H1 (cell line): ENCODE data around the gene SMAP2.

Experiments
- BRCA1 ChIP-seq: IDR thresholded peaks from 2 replicates; pipeline ENCODE4 v1.6.1; 2012; ENCODE audit warnings: low read depth, low read length, improper control_type of control experiment
- CTCF ChIP-seq, 3 experiments: IDR thresholded peaks; 1 replicate in 2 of 3; 2 replicates in 1 of 3; pipeline versions ENCODE4 v1.5.1 to v1.6.1; 2011; ENCODE audit warnings: low read length in 3 of 3, mild to moderate bottlenecking in 3 of 3, inconsistent platforms in 2 of 3, low read depth in 1 of 3, moderate library complexity in 1 of 3; ENCODE audit not compliant: insufficient read depth in 1 of 3; ENCODE audit errors: control extremely low read depth in 1 of 3
- JUN ChIP-seq: IDR thresholded peaks from 2 replicates; pipeline ENCODE4 v1.6.1; 2011; ENCODE audit warnings: low read depth, mild to moderate bottlenecking, improper control_type of control experiment, low read length

DNA sequence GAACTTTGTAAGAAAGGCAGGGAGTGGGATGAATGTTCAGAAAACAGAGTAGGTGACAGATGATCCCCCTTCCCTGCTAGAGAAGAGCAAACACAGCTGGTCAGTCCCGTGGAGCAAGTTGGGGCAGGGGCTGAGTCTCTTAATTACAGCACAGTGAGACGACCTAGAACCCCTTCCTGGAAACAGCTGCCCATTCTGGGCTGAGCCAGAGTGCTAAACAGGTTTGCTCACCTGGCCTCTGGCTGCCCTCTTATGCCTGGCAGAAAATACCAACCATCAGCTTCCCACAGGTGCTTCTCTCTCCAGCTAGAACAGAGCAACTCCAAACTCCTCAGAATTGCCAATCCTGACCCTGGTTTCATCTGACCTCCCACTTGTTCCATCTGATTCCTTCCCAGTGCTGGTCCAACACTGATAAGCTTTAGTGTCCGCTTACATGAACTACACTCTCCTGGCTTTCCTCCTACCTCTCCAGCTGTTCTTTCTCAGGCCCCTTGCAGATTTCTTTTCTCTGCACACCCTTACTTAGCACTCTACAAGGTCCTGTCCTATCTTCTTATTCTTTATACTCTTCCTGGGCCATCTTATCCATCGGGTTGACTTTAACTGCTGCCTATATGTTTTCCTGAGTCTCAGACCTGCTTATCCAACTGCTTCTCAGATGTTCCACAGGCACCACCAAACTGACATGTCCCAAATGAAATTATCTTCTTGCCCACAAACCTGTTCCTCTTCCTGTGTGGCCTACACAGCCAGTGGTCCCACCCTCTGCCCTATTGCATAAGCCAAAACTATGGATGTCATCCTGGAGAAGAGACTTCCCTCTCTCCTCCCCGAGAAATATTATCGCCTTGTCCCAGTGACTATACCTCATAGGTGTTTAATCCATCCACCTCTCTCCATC lies 33.9 kb upstream of the SMAP2 start:
- TF ChIP-seq JUN (no peak), CTCF (IDR thresholded peaks at IDR 0.05; ENCODE audit: control extremely low read depth in 1 of 3, insufficient read depth in 1 of 3, low read depth in 1 of 3, low read length in 3 of 3) (no peak), BRCA1 (no peak)
